HG03045 (cell line): ENCODE results near the gene TTC8.
"Not testable (repeated sequence)": the region's sequence is repeated elsewhere in the genome, so short reads cannot be mapped to it uniquely, and the experiment has no call there.

ENCODE experiments used
- ATAC-seq: cut with Tn5 transposase; IDR thresholded peaks from one replicate; pipeline ENCODE4 v1.9.1; 2021; ENCODE audit warnings: mild to moderate bottlenecking, moderate library complexity; ENCODE audit not compliant: unreplicated experiment

Gene TTC8

GRCh38 chr14:88823968-88824313 is 510 bp upstream of the TTC8 start:
- peak; percentile 1 for ATAC-seq

- no peak for ATAC-seq
These were observed 617 bp downstream of the TTC8 start for GRCh38 chr14:88825078-88825458.

- no peak for ATAC-seq
These were observed 1.1 kb downstream of the TTC8 start for GRCh38 chr14:88825503-88825902.

- no peak for ATAC-seq
These were observed 4.7 kb downstream of the TTC8 start for GRCh38 chr14:88829188-88829587.

GRCh38 chr14:88829685-88830302 is 5.3 kb downstream of the TTC8 start:
- no peak for ATAC-seq

- no peak for ATAC-seq
These were observed 6.8 kb downstream of the TTC8 start for GRCh38 chr14:88831284-88831683.

- no peak for ATAC-seq
These were observed 10.5 kb downstream of the TTC8 start for GRCh38 chr14:88834883-88835431.

GRCh38 chr14:88835661-88836060 is 11.2 kb downstream of the TTC8 start:
- ATAC-seq: no peak

- ATAC-seq: no peak
These were observed 13.0 kb downstream of the TTC8 start for GRCh38 chr14:88837495-88837894.

GRCh38 chr14:88838015-88838414 is 13.6 kb downstream of the TTC8 start:
- no peak for ATAC-seq

- no peak for ATAC-seq
These were observed 16.5 kb downstream of the TTC8 start for GRCh38 chr14:88840926-88841325.

GRCh38 chr14:88841741-88842140 is 17.3 kb downstream of the TTC8 start:
- no peak for ATAC-seq

- no peak for ATAC-seq
These were observed 18.0 kb downstream of the TTC8 start for GRCh38 chr14:88842414-88842813.

GRCh38 chr14:88844980-88845491 is 20.6 kb downstream of the TTC8 start:
- ATAC-seq: no peak

- ATAC-seq: no peak
These were observed 24.1 kb downstream of the TTC8 start for GRCh38 chr14:88848571-88848970.

- ATAC-seq: no peak
These were observed 25.3 kb downstream of the TTC8 start for GRCh38 chr14:88849716-88850115.

- no peak for ATAC-seq
These were observed 27.1 kb downstream of the TTC8 start for GRCh38 chr14:88851587-88851986.

- no peak for ATAC-seq
These were observed 28.2 kb downstream of the TTC8 start for GRCh38 chr14:88852632-88853031.

GRCh38 chr14:88853129-88853528 is 28.7 kb downstream of the TTC8 start:
- no peak for ATAC-seq

- ATAC-seq: no peak
These were observed 32.4 kb downstream of the TTC8 start for GRCh38 chr14:88856786-88857366.

- not testable (repeated sequence) for ATAC-seq
These were observed 33.4 kb downstream of the TTC8 start for GRCh38 chr14:88857861-88858260.

- not testable (repeated sequence) for ATAC-seq
These were observed 34.7 kb downstream of the TTC8 start for GRCh38 chr14:88859118-88859517.

GRCh38 chr14:88863167-88863566 is 38.7 kb downstream of the TTC8 start:
- ATAC-seq: no peak
